ENCODE results near the gene CELF2. TPM values are rescaled to one million over a fixed set of nuclear protein-coding genes. Genes with fewer than 3 reads are reported as not detected.

Gene CELF2
- total RNA-seq, 4 donors from 2014 or later, result 30.0 to 56.6 (median 43.3) TPM

GRCh38 chr10:11142777-11143176 lies 125.1 kb downstream of the CELF2 start:
- DNase-seq (no peak), ATAC-seq (no peak)
- intact Hi-C loops (cut with DNase I; ENCODE audit: low total_unique reads), result no loop called here
- Histone ChIP-seq H3K27ac (no peak overlapping the region), H3K4me3 (no peak overlapping the region), H3K9me3 (no peaks in the 10 kb centered on the region), H3K36me3 (no peaks in the 10 kb centered on the region), H3K4me1 (peaks cover 12 to 26% of the 10 kb centered on the region in 2 donors), H3K27me3 (no peaks in the 10 kb centered on the region)
- TF ChIP-seq, protein P1, sequence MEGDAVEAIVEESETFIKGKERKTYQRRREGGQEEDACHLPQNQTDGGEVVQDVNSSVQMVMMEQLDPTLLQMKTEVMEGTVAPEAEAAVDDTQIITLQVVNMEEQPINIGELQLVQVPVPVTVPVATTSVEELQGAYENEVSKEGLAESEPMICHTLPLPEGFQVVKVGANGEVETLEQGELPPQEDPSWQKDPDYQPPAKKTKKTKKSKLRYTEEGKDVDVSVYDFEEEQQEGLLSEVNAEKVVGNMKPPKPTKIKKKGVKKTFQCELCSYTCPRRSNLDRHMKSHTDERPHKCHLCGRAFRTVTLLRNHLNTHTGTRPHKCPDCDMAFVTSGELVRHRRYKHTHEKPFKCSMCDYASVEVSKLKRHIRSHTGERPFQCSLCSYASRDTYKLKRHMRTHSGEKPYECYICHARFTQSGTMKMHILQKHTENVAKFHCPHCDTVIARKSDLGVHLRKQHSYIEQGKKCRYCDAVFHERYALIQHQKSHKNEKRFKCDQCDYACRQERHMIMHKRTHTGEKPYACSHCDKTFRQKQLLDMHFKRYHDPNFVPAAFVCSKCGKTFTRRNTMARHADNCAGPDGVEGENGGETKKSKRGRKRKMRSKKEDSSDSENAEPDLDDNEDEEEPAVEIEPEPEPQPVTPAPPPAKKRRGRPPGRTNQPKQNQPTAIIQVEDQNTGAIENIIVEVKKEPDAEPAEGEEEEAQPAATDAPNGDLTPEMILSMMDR (IDR thresholded peaks at IDR 0.05 in 4 of 5, conservative IDR thresholded peaks at IDR 0.05 in 1 of 5), result no peak
- TF ChIP-seq POLR2A (IDR thresholded peaks at IDR 0.05), result no peak
- in situ Hi-C loops (cut with MboI; ENCODE audit: low sequenced_read_pairs in 4 of 4), result no loop called here

- no peak overlapping the region for H3K4me3 ChIP-seq
- DNase-seq (no peak), ATAC-seq (no peak)
- no peak for TF ChIP-seq POLR2A (IDR thresholded peaks at IDR 0.05)
- TF ChIP-seq, protein P1 (IDR thresholded peaks at IDR 0.05 in 4 of 5, conservative IDR thresholded peaks at IDR 0.05 in 1 of 5), result no peak
- peaks cover 16 to 31% of the 10 kb centered on the region in 2 donors for H3K4me1 ChIP-seq
- H3K9me3 ChIP-seq, result no peaks in the 10 kb centered on the region
- H3K36me3 ChIP-seq, result no peaks in the 10 kb centered on the region
- H3K27me3 ChIP-seq, result no peaks in the 10 kb centered on the region
- intact Hi-C loops (cut with DNase I; ENCODE audit: low total_unique reads), result no loop called here
- in situ Hi-C loops (cut with MboI; ENCODE audit: low sequenced_read_pairs in 4 of 4), result no loop called here
- no peak overlapping the region for H3K27ac ChIP-seq
These were observed 125.6 kb downstream of the CELF2 start for GRCh38 chr10:11143242-11143641.

- Histone ChIP-seq H3K36me3 (no peaks in the 10 kb centered on the region), H3K27ac (no peak overlapping the region), H3K9me3 (no peaks in the 10 kb centered on the region), H3K4me3 (no peak overlapping the region), H3K4me1 (peaks cover 33 to 46% of the 10 kb centered on the region in 2 donors), H3K27me3 (no peaks in the 10 kb centered on the region)
- ATAC-seq (peak in 1 of 2 donors; percentile 45), DNase-seq (no peak)
- intact Hi-C loops (cut with DNase I; ENCODE audit: low total_unique reads) (loop anchor here (5.0 kb wide), 1 partner anchor 47 kb away; no protein-coding TSS in a partner anchor), in situ Hi-C loops (cut with MboI; ENCODE audit: low sequenced_read_pairs in 4 of 4) (no loop called here)
- no peak for TF ChIP-seq POLR2A (IDR thresholded peaks at IDR 0.05)
- TF ChIP-seq, protein P1 (IDR thresholded peaks at IDR 0.05 in 4 of 5, conservative IDR thresholded peaks at IDR 0.05 in 1 of 5), result no peak
These were observed 127.2 kb downstream of the CELF2 start for GRCh38 chr10:11144626-11145494.

DNA sequence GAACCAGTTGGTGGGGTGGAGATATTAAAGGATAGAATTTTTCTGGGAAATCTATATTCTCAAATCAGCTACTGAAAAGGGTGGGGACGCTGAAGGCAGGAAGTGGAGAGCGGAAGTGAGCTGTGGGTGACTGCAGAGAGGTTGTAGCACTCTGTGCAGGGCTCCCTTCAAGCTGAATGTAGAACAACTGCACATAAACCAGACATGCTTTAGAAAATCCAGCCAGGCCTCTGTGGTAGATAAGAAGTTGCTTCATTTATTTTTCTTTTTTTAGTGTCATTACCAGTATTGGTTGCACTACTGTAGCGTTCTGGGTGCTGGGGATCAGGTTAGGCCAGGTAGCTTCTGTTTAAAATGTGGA lies 127.8 kb downstream of the CELF2 start:
- TF ChIP-seq, protein P1 (IDR thresholded peaks at IDR 0.05 in 4 of 5, conservative IDR thresholded peaks at IDR 0.05 in 1 of 5), result no peak
- no peak for TF ChIP-seq POLR2A (IDR thresholded peaks at IDR 0.05)
- no peaks in the 10 kb centered on the region for H3K9me3 ChIP-seq
- in situ Hi-C loops (cut with MboI; ENCODE audit: low sequenced_read_pairs in 4 of 4) (no loop called here), intact Hi-C loops (cut with DNase I; ENCODE audit: low total_unique reads) (loop anchor here (5.0 kb wide), 1 partner anchor 47 kb away; no protein-coding TSS in a partner anchor)
- no peak for ATAC-seq
- peak in 1 of 2 donors; percentile 36 for DNase-seq
- no peak overlapping the region for H3K4me3 ChIP-seq
- no peaks in the 10 kb centered on the region for H3K36me3 ChIP-seq
- peaks cover 36 to 49% of the 10 kb centered on the region in 2 donors for H3K4me1 ChIP-seq
- no peaks in the 10 kb centered on the region for H3K27me3 ChIP-seq
- no peak overlapping the region for H3K27ac ChIP-seq
